ENCODE results near the gene BRIP1.

DNA sequence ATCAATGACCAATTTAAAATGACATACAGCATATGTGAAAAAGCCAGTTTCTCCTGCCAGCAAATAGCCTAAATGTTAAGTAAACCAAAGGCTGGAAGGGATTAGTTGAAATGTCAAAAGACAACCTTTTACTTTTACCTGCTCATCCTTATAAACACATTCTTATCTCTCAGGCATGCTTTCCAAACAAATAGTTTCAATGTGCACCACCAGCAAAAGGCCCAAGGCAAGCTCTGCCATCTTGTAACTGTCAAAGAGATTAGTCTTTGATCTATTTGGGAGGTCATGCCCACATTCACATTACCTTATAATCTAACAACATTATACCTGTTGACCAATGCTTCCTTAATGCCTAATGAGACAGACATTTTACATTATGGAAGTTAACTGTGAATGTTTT lies 140.1 kb downstream of the BRIP1 start:
- TF ChIP-seq, protein P1, sequence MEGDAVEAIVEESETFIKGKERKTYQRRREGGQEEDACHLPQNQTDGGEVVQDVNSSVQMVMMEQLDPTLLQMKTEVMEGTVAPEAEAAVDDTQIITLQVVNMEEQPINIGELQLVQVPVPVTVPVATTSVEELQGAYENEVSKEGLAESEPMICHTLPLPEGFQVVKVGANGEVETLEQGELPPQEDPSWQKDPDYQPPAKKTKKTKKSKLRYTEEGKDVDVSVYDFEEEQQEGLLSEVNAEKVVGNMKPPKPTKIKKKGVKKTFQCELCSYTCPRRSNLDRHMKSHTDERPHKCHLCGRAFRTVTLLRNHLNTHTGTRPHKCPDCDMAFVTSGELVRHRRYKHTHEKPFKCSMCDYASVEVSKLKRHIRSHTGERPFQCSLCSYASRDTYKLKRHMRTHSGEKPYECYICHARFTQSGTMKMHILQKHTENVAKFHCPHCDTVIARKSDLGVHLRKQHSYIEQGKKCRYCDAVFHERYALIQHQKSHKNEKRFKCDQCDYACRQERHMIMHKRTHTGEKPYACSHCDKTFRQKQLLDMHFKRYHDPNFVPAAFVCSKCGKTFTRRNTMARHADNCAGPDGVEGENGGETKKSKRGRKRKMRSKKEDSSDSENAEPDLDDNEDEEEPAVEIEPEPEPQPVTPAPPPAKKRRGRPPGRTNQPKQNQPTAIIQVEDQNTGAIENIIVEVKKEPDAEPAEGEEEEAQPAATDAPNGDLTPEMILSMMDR (IDR thresholded peaks at IDR 0.05), result no peak
- TF ChIP-seq POLR2A (IDR thresholded peaks at IDR 0.05) (no peak), POLR2AphosphoS5 (IDR thresholded peaks at IDR 0.05) (no peak)

Data from prostate gland (tissue), 2 donors.